NT2/D1 (cell line): ENCODE measurements around the gene PDK4.

Experiments
- SUZ12 ChIP-seq: IDR thresholded peaks from 2 replicates; pipeline ENCODE4 v1.6.1; 2011; ENCODE audit not compliant: insufficient read length, insufficient read depth; ENCODE audit errors: extremely low read depth
- YY1 ChIP-seq: IDR thresholded peaks from 2 replicates; pipeline ENCODE4 v1.6.1; 2011; ENCODE audit not compliant: insufficient read length, insufficient read depth
- ZNF274 ChIP-seq: IDR thresholded peaks from 2 replicates; pipeline ENCODE4 v1.6.1; 2011; ENCODE audit warnings: mild to moderate bottlenecking, low read depth, low read length

GRCh38 chr7:95589766-95590165, 6.5 kb downstream of the PDK4 start:
- no peak for TF ChIP-seq YY1
- TF ChIP-seq SUZ12, result no peak
- TF ChIP-seq ZNF274, result no peak
